Osteocyte (in vitro differentiated cells): ENCODE results near the gene TMEM44. TPM values are rescaled to one million over a fixed set of nuclear protein-coding genes. Genes with fewer than 3 reads are reported as not detected.

ENCODE experiments used
- DNase-seq: peaks from one replicate; pipeline ENCODE4 v3.0.0; 2021; ENCODE audit warnings: mixed read lengths; ENCODE audit not compliant: unreplicated experiment; ENCODE audit errors: extremely low spot score
- H3K27ac Mint-ChIP-seq: one replicate; pipeline ENCODE4 v1.8.0; 2021; ENCODE audit warnings: mild to moderate bottlenecking, mixed read lengths; ENCODE audit not compliant: unreplicated experiment
- H3K27me3 Mint-ChIP-seq: one replicate; pipeline ENCODE4 v1.8.0; 2021; ENCODE audit warnings: mixed read lengths; ENCODE audit not compliant: unreplicated experiment
- H3K36me3 Mint-ChIP-seq: one replicate; pipeline ENCODE4 v1.8.0; 2021; ENCODE audit warnings: mixed read lengths; ENCODE audit not compliant: unreplicated experiment
- H3K4me1 Mint-ChIP-seq: one replicate; pipeline ENCODE4 v1.8.0; 2021; ENCODE audit warnings: mixed read lengths; ENCODE audit not compliant: unreplicated experiment
- H3K4me3 Mint-ChIP-seq: one replicate; pipeline ENCODE4 v1.8.0; 2021; ENCODE audit warnings: mild to moderate bottlenecking, moderate library complexity, mixed read lengths; ENCODE audit not compliant: unreplicated experiment
- H3K9me3 Mint-ChIP-seq: one replicate; pipeline ENCODE4 v1.8.0; 2021; ENCODE audit warnings: mixed read lengths; ENCODE audit not compliant: unreplicated experiment
- CTCF ChIP-seq: fragments of 200-600 bp; sonication (generic); IDR thresholded peaks from 2 replicates; pipeline ENCODE4 v1.5.0; 2021; ENCODE audit warnings: antibody characterized with exemption, mild to moderate bottlenecking, moderate library complexity
- long read RNA-seq: library from polyadenylated mRNA; unstranded; transcript quantifications from one replicate; pipeline ENCODE4 v2.0.0, GENCODE V29; 2021
- total RNA-seq: library from RNA; stranded (reverse); gene quantifications from 2 replicates; pipeline ENCODE4 v1.2.1, GENCODE V29; 2021

The TMEM44 gene
- 27.9 and 34.2 TPM in 2 replicates for total RNA-seq
- long read RNA-seq, partial matches to known transcripts = 1 of 12 reads
- long read RNA-seq, other reads (novel, unspliced or antisense) = 9 of 12 reads

GRCh38 chr3:194633349-194634004 lies at the start of gene TMEM44:
Gene TMEM44, minus strand, starts transcription at chr3:194633419. Its CDS starts 204 bp downstream, at chr3:194633215.
- DNase-seq = peak; percentile 89
- Mint-ChIP-seq H3K36me3 (peaks cover 7% of the 10 kb centered on the region), H3K4me3 (peak within 1 kb of the TSS; percentile 85), H3K27me3 (no peaks in the 10 kb centered on the region), H3K27ac (peak within 1 kb of the TSS; percentile 74), H3K9me3 (no peaks in the 10 kb centered on the region), H3K4me1 (peaks cover 13% of the 10 kb centered on the region)
- TF ChIP-seq CTCF = peak; percentile 76

GRCh38 chr3:194682694-194683310 lies 49.6 kb upstream of the TMEM44 start:
- no peaks in the 10 kb centered on the region for H3K9me3 Mint-ChIP-seq
- H3K4me3 Mint-ChIP-seq = no peak overlapping the region
- DNase-seq = peak; percentile 87
- H3K27me3 Mint-ChIP-seq = peaks cover 2% of the 10 kb centered on the region
- peaks cover 17% of the 10 kb centered on the region for H3K4me1 Mint-ChIP-seq
- peaks cover 6% of the 10 kb centered on the region for H3K36me3 Mint-ChIP-seq
- TF ChIP-seq CTCF = peak; percentile 93
- peak overlapping the region; percentile 53 for H3K27ac Mint-ChIP-seq

GRCh38 chr3:194682189-194682693 lies 49.0 kb upstream of the TMEM44 start:
- Mint-ChIP-seq H3K4me1 (peaks cover 14% of the 10 kb centered on the region), H3K36me3 (peaks cover 3% of the 10 kb centered on the region), H3K27me3 (peaks cover 4% of the 10 kb centered on the region), H3K4me3 (no peak overlapping the region), H3K27ac (no peak overlapping the region), H3K9me3 (no peaks in the 10 kb centered on the region)
- no peak for TF ChIP-seq CTCF
- DNase-seq = no peak

GRCh38 chr3:194680888-194681615 lies 47.8 kb upstream of the TMEM44 start:
- no peak overlapping the region for H3K4me3 Mint-ChIP-seq
- H3K36me3 Mint-ChIP-seq = no peaks in the 10 kb centered on the region
- no peaks in the 10 kb centered on the region for H3K9me3 Mint-ChIP-seq
- peaks cover 13% of the 10 kb centered on the region for H3K4me1 Mint-ChIP-seq
- no peak for TF ChIP-seq CTCF
- H3K27ac Mint-ChIP-seq = no peak overlapping the region
- H3K27me3 Mint-ChIP-seq = peaks cover 13% of the 10 kb centered on the region
- no peak for DNase-seq
